Left lobe of liver (tissue), 1 donor: ENCODE results near the gene VMA21. TPM values are rescaled to one million over a fixed set of nuclear protein-coding genes. Genes with fewer than 3 reads are reported as not detected.

Source experiments
- total RNA-seq: library from RNA; stranded (reverse); gene quantifications from one replicate; pipeline ENCODE4 v1.2.1, GENCODE V29; 2021
- donor health status: DM: no; HTN: yes; CAD: no.

VMA21 gene
- total RNA-seq, 1 donor from 2014 or later, result 8.5 TPM

Other genes starting within 250 kb of the VMA21 start
- not detected for gene GPR50, start 220.6 kb upstream of the VMA21 start, total RNA-seq
- not detected for gene PASD1, start 166.5 kb downstream of the VMA21 start, total RNA-seq